HG02938 (cell line): Measurements from ENCODE around the gene PGAP3.

Source experiments
- ATAC-seq: cut with Tn5 transposase; IDR thresholded peaks from one replicate; pipeline ENCODE4 v1.9.1; 2021; ENCODE audit warnings: mild to moderate bottlenecking, moderate library complexity; ENCODE audit not compliant: unreplicated experiment

PGAP3 gene

DNA sequence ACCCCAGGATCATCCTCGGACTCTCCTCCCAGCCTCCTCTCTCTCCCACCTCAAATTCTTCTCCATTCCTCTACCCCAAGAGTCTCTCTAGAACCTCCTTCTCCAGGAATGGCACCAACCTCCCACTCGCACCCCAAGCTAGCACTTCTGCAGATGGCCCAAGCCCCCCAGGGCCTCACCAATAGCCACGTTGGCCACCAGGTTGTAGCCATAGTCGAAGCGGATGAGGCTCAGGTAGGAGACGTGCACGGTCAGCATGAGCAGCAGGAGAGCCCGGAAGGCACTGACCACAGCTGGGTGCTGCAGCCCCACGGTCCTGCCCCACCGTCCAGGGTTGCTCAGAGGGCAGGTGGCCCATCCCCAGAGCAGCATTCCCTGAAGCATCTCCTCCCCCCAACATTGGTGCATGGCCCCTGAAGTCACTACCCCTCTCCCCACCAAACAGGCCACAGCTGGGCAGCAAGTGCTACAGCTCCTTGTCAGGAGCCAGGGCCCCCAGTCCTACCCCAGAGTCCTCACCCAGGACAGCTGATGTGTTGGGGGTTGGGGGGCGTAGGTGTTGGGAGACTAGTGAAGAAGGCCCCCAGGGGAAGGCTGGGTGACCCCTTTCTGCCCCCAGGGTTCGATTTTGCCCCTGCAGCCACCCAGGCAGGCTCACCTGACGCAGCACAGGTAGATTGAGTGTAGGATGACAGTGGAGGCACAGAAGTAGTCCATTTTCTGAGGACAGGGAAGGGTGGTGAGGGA lies 14.3 kb downstream of the PGAP3 start:
- no peak for ATAC-seq

DNA sequence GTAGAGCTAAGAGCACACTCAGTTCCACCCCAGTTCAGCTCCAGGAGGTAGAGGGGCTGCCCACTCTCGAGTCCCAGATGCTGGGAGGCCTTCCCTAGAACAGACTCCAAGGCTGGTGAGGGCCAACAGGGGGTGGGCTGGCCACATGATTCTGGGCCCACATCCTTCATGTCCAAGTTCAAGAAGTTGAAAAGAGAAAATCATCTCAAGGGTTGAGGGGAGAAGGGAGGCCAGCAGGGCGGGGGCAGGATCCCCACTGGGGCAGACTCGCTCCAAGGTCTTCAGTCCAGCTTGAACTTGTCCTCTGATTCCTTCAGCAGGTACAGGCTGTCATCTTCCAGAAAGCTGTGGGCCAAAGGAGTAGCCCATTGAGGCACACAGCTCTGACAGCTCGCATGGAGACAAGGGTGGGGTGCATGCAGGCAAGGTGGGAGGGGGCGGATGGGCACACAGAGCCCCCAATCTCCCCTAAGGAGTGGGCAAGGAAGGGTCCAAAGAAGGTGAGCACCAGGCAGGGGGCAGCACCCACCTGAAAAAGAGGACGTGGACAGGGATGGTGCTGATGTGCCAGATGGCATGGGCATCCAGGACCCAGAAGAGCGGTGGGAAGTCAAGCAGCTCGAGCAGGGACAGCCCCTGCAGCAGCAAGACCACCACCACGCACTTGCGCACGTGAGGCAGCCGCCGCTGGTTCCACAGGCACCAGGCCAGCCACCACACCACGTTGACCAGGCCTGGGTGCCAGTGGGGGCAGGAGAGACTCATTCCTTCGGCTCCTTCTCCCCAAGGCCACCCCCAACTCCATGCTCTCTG lies 15.1 kb downstream of the PGAP3 start:
- ATAC-seq: no peak

DNA sequence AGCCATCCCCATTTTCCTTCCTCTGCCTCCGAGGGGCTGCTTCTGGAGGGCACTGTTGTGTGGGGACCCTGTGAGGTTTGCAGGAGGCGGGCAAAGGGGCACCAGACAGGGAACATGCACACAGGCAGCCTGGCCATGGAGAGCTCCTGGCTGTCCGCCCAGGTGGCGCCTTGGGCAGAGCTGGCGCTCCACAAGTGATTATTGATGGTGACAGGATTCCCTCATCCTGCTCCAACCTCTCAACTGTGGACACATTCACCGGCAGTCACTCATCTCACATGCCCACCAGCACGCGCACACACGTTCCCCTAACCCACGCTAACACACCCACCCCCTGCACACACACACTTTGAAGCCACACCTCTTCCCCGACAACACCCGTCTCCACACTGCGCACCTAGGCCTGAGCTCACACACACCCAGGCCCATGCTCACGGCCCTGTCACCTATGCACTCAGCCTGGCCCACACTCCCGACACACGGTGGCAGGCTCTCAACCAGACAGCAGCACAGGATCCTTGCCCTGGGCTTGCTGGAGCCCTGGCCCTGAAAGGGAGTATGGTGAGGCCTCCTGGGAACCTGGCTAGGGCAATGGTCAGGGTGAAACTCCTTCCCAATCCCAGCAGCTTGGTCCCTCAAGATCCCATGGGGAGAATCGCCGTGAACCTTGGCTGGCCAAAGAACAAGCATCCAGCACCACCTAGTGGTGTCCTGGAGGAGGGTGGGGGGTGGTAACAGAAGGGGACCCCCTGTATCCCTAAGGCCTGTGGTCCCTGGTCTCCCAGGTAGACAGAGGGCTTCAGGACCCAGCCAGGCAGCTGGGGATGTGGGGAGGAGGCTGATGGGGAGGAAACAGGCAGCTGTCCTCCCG lies 16.0 kb downstream of the PGAP3 start:
- ATAC-seq: no peak

DNA sequence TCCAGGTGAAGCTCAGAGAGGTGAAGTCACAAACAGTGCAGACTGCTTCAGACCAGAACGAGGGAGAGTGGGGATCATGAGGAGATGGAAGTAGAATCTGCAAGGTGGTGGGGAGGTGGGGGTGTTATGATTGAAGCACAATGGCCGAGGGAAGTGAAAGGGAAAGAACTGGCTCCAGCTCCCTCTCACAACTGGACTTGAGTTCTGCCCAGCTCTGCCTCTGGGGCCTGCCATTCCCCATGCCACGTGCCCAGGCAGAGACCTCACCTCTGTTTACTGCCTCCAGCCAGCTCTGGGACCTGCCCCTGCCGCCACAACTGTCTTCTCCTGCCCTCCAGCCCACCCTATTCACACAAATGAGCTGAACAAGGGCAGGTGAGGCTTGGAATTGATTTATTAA lies 17.1 kb downstream of the PGAP3 start:
- ATAC-seq: no peak

GRCh38 chr17:39669897-39670735 lies 17.7 kb downstream of the PGAP3 start:
- ATAC-seq: no peak

- no peak for ATAC-seq
Measured at GRCh38 chr17:39667945-39668924, 19.6 kb downstream of the PGAP3 start, which contains the start of gene PNMT. Gene PNMT, plus strand, starts transcription at chr17:39668453. Its CDS starts 23 bp downstream, at chr17:39668476.

DNA sequence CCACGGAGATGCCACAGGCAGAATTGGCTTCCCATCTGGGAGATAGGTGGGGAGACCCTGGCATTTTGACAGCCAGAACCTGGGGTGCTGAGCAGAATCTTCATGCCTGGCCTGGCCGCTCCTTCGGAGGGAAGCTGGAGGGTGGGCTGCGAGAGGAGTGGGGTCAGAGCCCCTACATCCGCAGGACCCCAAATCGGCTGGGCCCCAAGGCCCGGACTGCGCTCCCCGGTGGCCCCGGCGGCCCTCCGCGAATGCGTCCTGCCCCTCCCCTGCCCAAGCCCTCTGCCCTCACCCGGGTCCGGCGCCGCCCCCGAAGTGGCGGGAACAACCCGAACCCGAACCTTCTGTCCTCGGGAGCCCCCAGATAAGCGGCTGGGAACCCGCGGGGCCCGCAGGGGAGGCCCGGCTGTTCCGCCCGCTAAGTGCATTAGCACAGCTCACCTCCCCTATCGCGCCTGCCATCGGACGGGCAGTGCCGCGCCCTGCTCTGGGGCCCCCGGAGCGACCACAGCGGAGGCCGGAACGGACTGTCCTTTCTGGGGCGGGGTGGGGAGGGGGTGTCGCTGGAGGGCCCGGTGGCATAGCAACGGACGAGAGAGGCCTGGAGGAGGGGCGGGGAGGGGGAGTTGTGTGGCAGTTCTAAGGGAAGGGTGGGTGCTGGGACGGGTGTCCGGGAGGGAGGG lies 20.5 kb downstream of the PGAP3 start:
- ATAC-seq: no peak

DNA sequence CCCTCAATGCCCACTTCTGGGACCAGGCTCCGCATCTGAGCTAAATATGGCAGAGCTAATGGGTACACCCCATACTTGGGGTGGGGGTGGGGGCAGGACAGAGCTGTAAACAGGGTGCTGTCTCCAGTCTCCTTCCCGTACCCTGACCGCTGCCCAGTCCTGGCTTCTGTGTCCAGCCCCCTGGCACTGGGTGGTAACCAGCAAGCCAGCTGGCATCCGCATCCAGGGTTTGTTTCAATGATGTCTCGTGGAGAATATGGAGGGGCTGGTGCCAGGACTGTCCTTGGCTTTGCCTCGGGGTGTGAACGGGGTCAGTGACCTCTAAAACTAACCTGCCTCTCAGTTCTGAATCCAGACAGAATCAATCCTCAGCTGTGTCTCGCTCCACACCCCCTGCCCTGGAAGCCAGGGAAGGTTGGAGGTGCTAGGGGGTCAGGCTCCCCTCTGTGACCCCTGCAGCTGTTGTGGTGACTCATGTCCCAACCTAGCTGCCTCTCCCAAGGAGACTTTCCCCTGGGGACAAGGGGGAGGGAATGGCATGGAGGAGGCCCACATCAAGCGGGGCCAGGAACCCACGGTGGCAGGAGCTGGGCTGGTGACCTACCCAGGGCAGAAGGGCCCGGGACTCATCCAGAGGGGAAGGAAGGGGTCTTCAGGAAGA lies 21.1 kb downstream of the PGAP3 start:
- no peak for ATAC-seq

- ATAC-seq: no peak
Measured at GRCh38 chr17:39666231-39666600, 21.6 kb downstream of the PGAP3 start.

DNA sequence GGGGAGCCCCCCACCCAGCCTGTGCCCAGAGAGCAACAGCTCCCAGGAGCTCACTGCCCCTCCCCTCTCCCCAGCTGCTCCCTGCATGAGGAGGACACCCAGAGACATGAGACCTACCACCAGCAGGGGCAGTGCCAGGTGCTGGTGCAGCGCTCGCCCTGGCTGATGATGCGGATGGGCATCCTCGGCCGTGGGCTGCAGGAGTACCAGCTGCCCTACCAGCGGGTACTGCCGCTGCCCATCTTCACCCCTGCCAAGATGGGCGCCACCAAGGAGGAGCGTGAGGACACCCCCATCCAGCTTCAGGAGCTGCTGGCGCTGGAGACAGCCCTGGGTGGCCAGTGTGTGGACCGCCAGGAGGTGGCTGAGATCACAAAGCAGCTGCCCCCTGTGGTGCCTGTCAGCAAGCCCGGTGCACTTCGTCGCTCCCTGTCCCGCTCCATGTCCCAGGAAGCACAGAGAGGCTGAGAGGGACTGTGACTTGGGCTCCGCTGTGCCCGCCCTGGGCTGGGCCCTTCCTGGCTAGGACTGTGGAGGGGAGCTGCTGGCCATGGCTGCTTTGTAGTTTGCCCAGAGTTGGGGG lies 22.1 kb downstream of the PGAP3 start:
- no peak for ATAC-seq

- ATAC-seq: no peak
Measured at GRCh38 chr17:39664581-39665561, 23.0 kb downstream of the PGAP3 start, which contains the start of gene TCAP. Gene TCAP, plus strand, starts transcription at chr17:39665349. Its CDS starts 11 bp downstream, at chr17:39665360.

DNA sequence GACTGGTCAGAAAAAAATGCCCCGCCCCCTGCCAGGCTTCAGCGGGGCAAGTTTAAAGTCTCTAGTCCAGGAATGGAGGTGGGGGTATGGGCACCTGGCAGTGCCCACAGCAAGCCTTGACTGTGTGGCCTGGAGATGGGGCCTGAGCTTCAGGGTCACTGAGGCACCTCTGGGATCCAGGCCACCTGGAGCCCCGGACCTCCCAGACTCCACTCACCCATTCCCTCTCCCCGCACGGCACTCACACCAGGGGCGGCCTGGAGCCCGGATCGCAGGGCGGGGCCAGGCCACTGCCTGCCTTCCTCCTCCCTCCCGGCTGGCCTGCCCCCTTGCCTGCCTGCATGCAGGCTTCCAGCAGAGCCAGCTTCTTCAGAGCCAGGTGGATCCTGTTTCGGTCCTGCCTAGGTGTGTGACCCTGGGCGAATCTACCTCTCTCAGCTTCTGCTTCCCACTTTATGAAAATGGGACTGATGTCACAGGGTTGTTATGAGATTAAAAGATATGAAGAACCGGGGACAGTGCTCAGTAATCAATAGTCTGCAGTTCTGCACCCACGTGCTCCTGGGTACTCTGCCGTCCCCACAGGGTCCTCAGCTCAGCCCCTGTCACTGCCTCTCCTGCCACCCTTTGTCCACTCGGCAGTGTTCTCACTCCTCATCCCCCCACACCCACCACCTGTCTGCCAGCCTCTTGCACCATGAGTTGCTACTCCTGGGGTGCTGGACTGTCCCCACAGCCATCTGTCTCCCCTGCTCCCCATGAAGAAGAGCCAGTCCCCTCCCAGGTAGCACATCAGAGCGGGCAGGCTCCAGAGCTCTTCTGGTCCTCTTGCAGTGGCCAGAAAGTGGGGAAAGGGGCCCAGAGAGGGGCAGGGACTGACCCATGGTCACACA lies 23.9 kb downstream of the PGAP3 start:
- no peak for ATAC-seq

DNA sequence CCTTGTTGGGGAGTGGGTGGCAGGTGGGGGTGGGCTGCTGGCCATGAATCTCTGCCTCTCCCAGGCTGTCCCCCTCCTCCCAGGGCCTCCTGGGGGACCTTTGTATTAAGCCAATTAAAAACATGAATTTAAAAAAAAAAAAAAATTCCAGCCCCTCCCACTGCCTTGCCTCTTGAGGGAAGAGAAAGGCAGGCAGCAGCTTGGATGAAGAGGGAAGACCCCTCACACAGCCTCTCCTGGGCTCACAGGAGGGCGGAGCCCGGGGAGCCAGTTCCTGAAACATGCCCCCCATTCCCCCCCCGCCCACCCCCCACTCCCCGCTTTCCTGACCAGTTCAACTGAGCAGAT lies 24.5 kb downstream of the PGAP3 start:
- ATAC-seq: no peak

DNA sequence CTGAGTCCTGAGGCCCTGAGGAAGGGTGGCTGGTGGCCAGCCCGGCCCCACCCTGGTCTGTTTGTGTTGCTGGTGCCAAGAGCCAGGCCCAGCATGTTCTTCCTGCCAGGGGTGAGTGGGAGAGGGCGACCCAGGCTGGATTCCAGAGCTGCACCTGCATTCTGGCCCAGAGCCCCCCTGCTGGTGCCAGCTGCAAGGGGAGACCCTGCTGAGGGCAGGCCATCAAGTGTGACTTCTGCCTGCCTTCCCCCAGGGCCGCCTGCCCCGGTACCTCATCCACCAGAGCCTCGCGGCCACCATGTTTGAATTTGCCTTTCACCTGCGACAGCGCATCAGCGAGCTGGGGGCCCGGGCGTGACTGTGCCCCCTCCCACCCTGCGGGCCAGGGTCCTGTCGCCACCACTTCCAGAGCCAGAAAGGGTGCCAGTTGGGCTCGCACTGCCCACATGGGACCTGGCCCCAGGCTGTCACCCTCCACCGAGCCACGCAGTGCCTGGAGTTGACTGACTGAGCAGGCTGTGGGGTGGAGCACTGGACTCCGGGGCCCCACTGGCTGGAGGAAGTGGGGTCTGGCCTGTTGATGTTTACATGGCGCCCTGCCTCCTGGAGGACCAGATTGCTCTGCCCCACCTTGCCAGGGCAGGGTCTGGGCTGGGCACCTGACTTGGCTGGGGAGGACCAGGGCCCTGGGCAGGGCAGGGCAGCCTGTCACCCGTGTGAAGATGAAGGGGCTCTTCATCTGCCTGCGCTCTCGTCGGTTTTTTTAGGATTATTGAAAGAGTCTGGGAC lies 25.1 kb downstream of the PGAP3 start:
- no peak for ATAC-seq
